K562 (cell line): ENCODE data around the gene SHANK1. TPM values are rescaled to one million over a fixed set of nuclear protein-coding genes. Genes with fewer than 3 reads are reported as not detected.

Experiments
- ATAC-seq: fragments of 200-7000 bp; cut with Tn5 transposase; 3 replicates; pipeline ENCODE4 v1.9.1; 2020; ENCODE audit warnings: moderate library complexity
- BruUV-seq: library from RNA; stranded (reverse); fragments of 400-500 nt; replicated peaks from 2 replicates; lab custom pipeline; 2021; lab: Mats Ljungman, UMichigan
- CTCF ChIA-PET: fragments of 300-600 bp; formaldehyde crosslinking; extraction: SDS; loops from one replicate; lab custom pipeline; 2021; ENCODE audit warnings: low intra/inter-chr PET ratio; lab: Yijun Ruan, JAX
- POLR2A ChIA-PET: fragments of 300-600, 350-650 bp; sonication (Branson Sonifier 250); formaldehyde crosslinking; extraction: SDS; loops from one replicate; lab custom pipeline; 2021; ENCODE audit warnings: antibody characterized with exemption, inconsistent platforms; lab: Yijun Ruan, JAX
- DNase-seq, 4 experiments: peaks; one replicate each; pipeline versions ENCODE4 v3.0.0 to v3.0.0-alpha.2; 2011 to 2018; ENCODE audit warnings: low spot score in 3 of 4, mixed read lengths in 3 of 4; ENCODE audit errors: extremely low read depth in 1 of 4
- FAIRE-seq: peaks from 2 replicates; lab custom pipeline; 2011; peaks lifted over from hg19 to GRCh38; lab: Jason Lieb, UNC
- H2AFZ ChIP-seq: 2 replicates; pipeline ENCODE4 v1.6.0; 2011; ENCODE audit warnings: low read depth, low read length, control low read depth, inconsistent platforms
- H3K27ac ChIP-seq: fragments of 200-600 bp; 3 replicates; pipeline ENCODE4 v1.8.0; 2011; ENCODE audit warnings: low read depth, mild to moderate bottlenecking, control low read depth, inconsistent platforms, low read length, moderate library complexity, mixed read lengths; ENCODE audit errors: extremely low read depth
- H3K27me3 ChIP-seq, 2 experiments: fragments of 300-600 bp in 1 of 2; 2 replicates in 1 of 2; 3 replicates in 1 of 2; pipeline versions ENCODE4 v1.6.0 to v1.8.0; 2011; ENCODE audit warnings: inconsistent platforms in 2 of 2, low read length in 2 of 2, mild to moderate bottlenecking in 1 of 2, mixed read lengths in 1 of 2, moderate library complexity in 1 of 2; ENCODE audit not compliant: control insufficient read depth in 2 of 2, insufficient read depth in 2 of 2
- H3K36me3 ChIP-seq: fragments of 300-600 bp; 3 replicates; pipeline ENCODE4 v1.8.0; 2011; ENCODE audit warnings: mild to moderate bottlenecking, low read length, inconsistent platforms; ENCODE audit not compliant: control insufficient read depth, insufficient read depth
- H3K4me1 ChIP-seq, 2 experiments: fragments of 200-600 bp in 1 of 2; replicated peaks in 1 of 2; 2 replicates in 1 of 2; 3 replicates in 1 of 2; pipeline versions ENCODE4 v1.5.1 to v1.8.0; 2011; ENCODE audit warnings: inconsistent platforms in 2 of 2, low read length in 2 of 2, mild to moderate bottlenecking in 1 of 2, mixed read lengths in 1 of 2, moderate library complexity in 1 of 2; ENCODE audit not compliant: control insufficient read depth in 2 of 2, insufficient read depth in 2 of 2
- H3K4me2 ChIP-seq: 2 replicates; pipeline ENCODE4 v1.6.1; 2011; ENCODE audit warnings: low read length, control low read depth, inconsistent platforms, mixed read lengths; ENCODE audit not compliant: insufficient read depth
- H3K4me3 ChIP-seq: fragments of 200-600 bp; sonication (generic), shearing (Covaris generic); 2 replicates; pipeline ENCODE4 v1.5.1; 2016; ENCODE audit warnings: control low read depth, inconsistent platforms
- H3K79me2 ChIP-seq: fragments of 200-600 bp; 3 replicates; pipeline ENCODE4 v1.8.0; 2011; ENCODE audit warnings: low read length, inconsistent platforms; ENCODE audit not compliant: control insufficient read depth, insufficient read depth
- H3K9ac ChIP-seq, 2 experiments: 2 replicates each; pipeline versions ENCODE4 v1.6.0 to v1.6.1; 2011; ENCODE audit warnings: low read depth in 2 of 2, low read length in 2 of 2, control low read depth in 1 of 2, inconsistent platforms in 1 of 2, mild to moderate bottlenecking in 1 of 2, mixed read lengths in 1 of 2; ENCODE audit not compliant: insufficient read depth in 1 of 2
- H3K9me1 ChIP-seq: one replicate; pipeline ENCODE4 v1.6.0; 2011; ENCODE audit warnings: inconsistent platforms, mild to moderate bottlenecking, low read length, moderate library complexity; ENCODE audit not compliant: control insufficient read depth, insufficient read depth
- H3K9me3 ChIP-seq: replicated peaks from 2 replicates; pipeline ENCODE4 v1.5.1; 2011; ENCODE audit warnings: low read depth, low read length, inconsistent platforms; ENCODE audit not compliant: control insufficient read depth, insufficient read depth
- H4K20me1 ChIP-seq: replicated peaks from 2 replicates; pipeline ENCODE4 v1.6.1; 2011; ENCODE audit warnings: low read length, inconsistent platforms, mixed read lengths; ENCODE audit not compliant: control insufficient read depth, insufficient read depth
- CREM ChIP-seq: IDR thresholded peaks from 2 replicates; pipeline ENCODE4 v1.6.1; 2014; ENCODE audit warnings: antibody characterized with exemption, low read depth
- EP400 ChIP-seq: fragments of 450-650 bp; IDR thresholded peaks from 2 replicates; pipeline ENCODE4 v1.6.1; 2017; ENCODE audit warnings: antibody characterized with exemption, mild to moderate bottlenecking, moderate library complexity
- GTF2E2 ChIP-seq: fragments of 200-800 bp; sonication (Bioruptor generic); IDR thresholded peaks from 2 replicates; pipeline ENCODE4 v1.6.1; 2016; ENCODE audit warnings: missing genetic modification characterization, missing compliant biosample characterization
- HDAC3 ChIP-seq: fragments of 450-650 bp; IDR thresholded peaks from 2 replicates; pipeline ENCODE4 v1.6.1; 2018; ENCODE audit warnings: borderline replicate concordance, mild to moderate bottlenecking, moderate library complexity; ENCODE audit not compliant: partially characterized antibody
- KDM5B ChIP-seq: fragments of 200-600 bp; sonication (generic); IDR thresholded peaks from 2 replicates; pipeline ENCODE4 v1.6.1; 2012; ENCODE audit warnings: low read depth, mild to moderate bottlenecking, moderate library complexity, low read length, control low read depth, inconsistent platforms; ENCODE audit not compliant: insufficient replicate concordance
- NELFE ChIP-seq: IDR thresholded peaks from 2 replicates; pipeline ENCODE4 v1.6.1; 2011; ENCODE audit warnings: mild to moderate bottlenecking; ENCODE audit not compliant: insufficient read depth, insufficient read length
- POLR2AphosphoS5 ChIP-seq: IDR thresholded peaks from 2 replicates; pipeline ENCODE4 v1.6.1; 2011; ENCODE audit warnings: mild to moderate bottlenecking, low read depth, low read length, moderate library complexity; ENCODE audit not compliant: control insufficient read depth, insufficient read depth
- SOX6 ChIP-seq: fragments of 450-650 bp; IDR thresholded peaks from 2 replicates; pipeline ENCODE4 v1.6.1; 2014; ENCODE audit warnings: mild to moderate bottlenecking
- TAF7 ChIP-seq: fragments of 450-650 bp; IDR thresholded peaks from 2 replicates; pipeline ENCODE4 v1.6.1; 2016; ENCODE audit warnings: missing genetic modification characterization, missing compliant biosample characterization
- TFAP4 ChIP-seq: sonication (generic); formaldehyde crosslinking; IDR thresholded peaks from 2 replicates; pipeline ENCODE4 v1.8.0; 2022; ENCODE audit warnings: missing genetic modification reagents, mild to moderate bottlenecking, moderate library complexity, borderline replicate concordance
- TGIF2 ChIP-seq: sonication (generic); formaldehyde crosslinking; IDR thresholded peaks from 2 replicates; pipeline ENCODE4 v1.8.1; 2022; ENCODE audit warnings: mild to moderate bottlenecking, missing genetic modification reagents, moderate library complexity
- THRB ChIP-seq: fragments of 450-650 bp; formaldehyde crosslinking; conservative IDR thresholded peaks from 2 replicates; pipeline ENCODE4 v1.4.0; 2022; ENCODE audit warnings: mild to moderate bottlenecking, missing genetic modification characterization
- ZNF282 ChIP-seq: sonication (generic); formaldehyde crosslinking; IDR thresholded peaks from 2 replicates; pipeline ENCODE4 v1.8.1; 2023; ENCODE audit warnings: missing genetic modification reagents
- ZNF511 ChIP-seq: sonication (generic); formaldehyde crosslinking; IDR thresholded peaks from 2 replicates; pipeline ENCODE4 v1.8.0; 2022; ENCODE audit warnings: mild to moderate bottlenecking, missing genetic modification reagents
- ZNF780A ChIP-seq: fragments of 250-450 bp; sonication (Bioruptor Pico); IDR thresholded peaks from 2 replicates; pipeline ENCODE4 v1.5.0; 2021; ENCODE audit warnings: mild to moderate bottlenecking
- WGBS: fragments of 100-300 bp; shearing (Covaris generic); methylation state at CpG from one replicate; pipeline ENCODE4 v1.1.6; 2016; ENCODE audit warnings: low coverage, mixed read lengths; ENCODE audit not compliant: insufficient coverage; ENCODE audit errors: missing lambda C conversion rate; 5-methylcytosine and 5-hydroxymethylcytosine counted together
- in situ Hi-C: fragments of 300-500 bp; cut with MboI; formaldehyde crosslinking; loops from 4 replicates; pipeline ENCODE4 v1.15.0; 2018; ENCODE audit warnings: inconsistent platforms, mixed read lengths
- intact Hi-C: fragments of 100-400 bp; cut with micrococcal nuclease; formaldehyde crosslinking; loops from 2 replicates; pipeline ENCODE4 v1.14.2; 2022
- polyA plus RNA-seq, 8 experiments: library from polyadenylated mRNA; depleted of rRNA in 4 of 8; stranded (reverse) in 5 of 8; unstranded in 3 of 8; fragments of >200 nt; fragmentation: Nextera tagmentation in 2 of 8; fragmentation: Illumina TruSeq in 1 of 8; extraction: Ambion mirVana in 2 of 8; extraction: Trizol in 1 of 8; gene quantifications; 2 replicates each; pipeline versions ENCODE4 v1.2.1 to v1.2.3, GENCODE V29; 2011 to 2014; ENCODE audit warnings: inconsistent platforms in 1 of 8, missing spikeins in 1 of 8
- total RNA-seq, 7 experiments: library from RNA; depleted of rRNA in 6 of 7; stranded (reverse); fragments of >200 nt in 6 of 7; fragmentation: Illumina TruSeq in 2 of 7; extraction: Trizol in 2 of 7; gene quantifications; 2 replicates each; pipeline versions ENCODE4 v1.2.1 to v1.2.3, GENCODE V29; 2011 to 2021; ENCODE audit warnings: low replicate concordance in 1 of 7
- TF ChIP-seq, protein P1 (sequence below): fragments of 250-450 bp; sonication (Bioruptor Pico); IDR thresholded peaks from 2 replicates; pipeline ENCODE4 v1.8.0; 2022; ENCODE audit warnings: inconsistent platforms, mild to moderate bottlenecking, moderate library complexity, borderline replicate concordance

The SHANK1 gene
- total and polyA plus RNA-seq, 9 of the 15 experiments (the other 6 are each of a cell fraction or from before 2014, with no cell fraction given), result 0.33 to 1.3 (median 0.55) TPM; not detected in 2

DNA sequence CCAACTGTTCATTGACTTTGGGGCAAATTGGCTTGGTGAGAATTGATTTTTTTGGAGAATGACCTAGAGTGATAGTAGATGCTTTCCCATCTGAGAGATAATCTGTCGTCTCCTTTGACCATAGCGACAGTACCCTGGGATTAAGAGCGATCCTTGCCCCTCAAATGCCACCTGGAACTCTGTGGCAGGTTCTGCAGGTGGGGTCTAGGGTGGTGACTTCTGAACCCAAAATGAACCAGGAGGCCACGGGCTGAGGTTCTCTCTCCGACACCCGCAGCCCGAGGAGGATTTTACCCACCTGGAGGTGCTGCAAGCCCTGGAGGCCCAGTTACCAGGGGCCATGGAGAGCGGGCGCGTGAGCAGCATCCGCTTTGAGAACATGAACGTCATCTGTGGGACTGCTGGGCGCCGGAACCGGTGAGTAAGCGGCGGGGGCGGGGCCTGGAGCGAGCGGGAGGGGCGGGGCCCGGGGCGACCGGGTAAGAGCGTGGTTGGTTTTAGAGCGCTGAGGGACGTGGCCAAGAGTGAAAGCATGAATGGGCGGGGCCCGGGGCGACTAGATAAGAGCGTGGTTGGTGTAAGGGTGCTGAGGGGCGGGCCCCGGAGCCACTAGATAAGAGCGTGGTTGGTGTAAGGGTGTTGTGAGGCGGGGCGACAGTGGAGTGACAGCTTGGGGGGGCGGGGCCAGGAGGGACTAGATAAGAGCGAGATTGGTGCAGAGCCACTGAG lies 61.7 kb downstream of the SHANK1 start:
- POLR2A ChIA-PET, result no interaction called here
- intact Hi-C loops (loop anchor here (2.0 to 5.0 kb wide), 3 partner anchors 49 to 296 kb away; partner anchors contain the start of gene NR1H2), in situ Hi-C loops (no loop called here)
- Histone ChIP-seq H3K79me2 (peaks cover 14% of the 10 kb centered on the region; the same call in 2 of the 3 replicates), H3K4me2 (peak overlapping the region; percentile 100), H3K9me3 (no peaks in the 10 kb centered on the region), H3K27ac (peak overlapping the region; percentile 98), H3K4me3 (peak overlapping the region; percentile 66), H3K9ac (peak overlapping the region; percentile 99 to 100), H2AFZ (peak overlapping the region; percentile 61), H3K36me3 (no peaks in the 10 kb centered on the region), H3K27me3 (no peaks in the 10 kb centered on the region; a peak in 1 of 5 replicates), H4K20me1 (peaks cover 3% of the 10 kb centered on the region; the same call in 1 of the 2 replicates), H3K9me1 (no peaks in the 10 kb centered on the region), H3K4me1 (peaks cover 20 to 51% of the 10 kb centered on the region in 2 experiments)
- ATAC-seq (peak; percentile 88), FAIRE-seq (peak; percentile 96), DNase-seq (peak; percentile 96 to 100 (median 98))
- under 1% methylated on average over 23 of the region's 38 CpGs for WGBS
- BruUV-seq, result no TSS peak
- CTCF ChIA-PET, result interaction anchor here (1.1 to 1.9 kb wide), 2 partner anchors 50 to 121 kb away, joined by 5 to 11 read pairs; no protein-coding TSS in a partner anchor
- TF ChIP-seq ZNF780A (no peak), GTF2E2 (tag) (peak; percentile 97), POLR2AphosphoS5 (peak; percentile 90), ZNF282 (0 out of 2 replicates have a peak, but pooled peaks have one; percentile 29), HDAC3 (no peak), TGIF2 (no peak), KDM5B (peak; percentile 86), ZNF511 (CRISPR knock-in tag) (no peak), SOX6 (no peak), TFAP4 (CRISPR knock-in tag) (peak; percentile 41; the same call in 1 of the 2 replicates), EP400 (peak; percentile 73), NELFE (no peak), THRB (CRISPR knock-in tag) (no peak), TAF7 (peak; percentile 58), CREM (peak; percentile 96)
- TF ChIP-seq, protein P1, sequence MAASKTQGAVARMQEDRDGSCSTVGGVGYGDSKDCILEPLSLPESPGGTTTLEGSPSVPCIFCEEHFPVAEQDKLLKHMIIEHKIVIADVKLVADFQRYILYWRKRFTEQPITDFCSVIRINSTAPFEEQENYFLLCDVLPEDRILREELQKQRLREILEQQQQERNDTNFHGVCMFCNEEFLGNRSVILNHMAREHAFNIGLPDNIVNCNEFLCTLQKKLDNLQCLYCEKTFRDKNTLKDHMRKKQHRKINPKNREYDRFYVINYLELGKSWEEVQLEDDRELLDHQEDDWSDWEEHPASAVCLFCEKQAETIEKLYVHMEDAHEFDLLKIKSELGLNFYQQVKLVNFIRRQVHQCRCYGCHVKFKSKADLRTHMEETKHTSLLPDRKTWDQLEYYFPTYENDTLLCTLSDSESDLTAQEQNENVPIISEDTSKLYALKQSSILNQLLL, result no peak
